Activated CD4-positive, CD25-positive, alpha-beta regulatory T cell treated with anti-CD3 and anti-CD28 coated beads, Interleukin-2, amount 50 U/mL, for 16 hours (primary cell): Measurements from ENCODE around the gene KLHL35.
A peak's percentile ranks its signal among the peaks of the same experiment; 100 is the strongest.
"Not testable (repeated sequence)": the region's sequence is repeated elsewhere in the genome, so short reads cannot be mapped to it uniquely, and the experiment has no call there.

ENCODE experiments used
- DNase-seq: peaks from one replicate; pipeline ENCODE4 v3.0.0-alpha.2; 2020; ENCODE audit warnings: low read depth, low spot score

The KLHL35 gene

DNA sequence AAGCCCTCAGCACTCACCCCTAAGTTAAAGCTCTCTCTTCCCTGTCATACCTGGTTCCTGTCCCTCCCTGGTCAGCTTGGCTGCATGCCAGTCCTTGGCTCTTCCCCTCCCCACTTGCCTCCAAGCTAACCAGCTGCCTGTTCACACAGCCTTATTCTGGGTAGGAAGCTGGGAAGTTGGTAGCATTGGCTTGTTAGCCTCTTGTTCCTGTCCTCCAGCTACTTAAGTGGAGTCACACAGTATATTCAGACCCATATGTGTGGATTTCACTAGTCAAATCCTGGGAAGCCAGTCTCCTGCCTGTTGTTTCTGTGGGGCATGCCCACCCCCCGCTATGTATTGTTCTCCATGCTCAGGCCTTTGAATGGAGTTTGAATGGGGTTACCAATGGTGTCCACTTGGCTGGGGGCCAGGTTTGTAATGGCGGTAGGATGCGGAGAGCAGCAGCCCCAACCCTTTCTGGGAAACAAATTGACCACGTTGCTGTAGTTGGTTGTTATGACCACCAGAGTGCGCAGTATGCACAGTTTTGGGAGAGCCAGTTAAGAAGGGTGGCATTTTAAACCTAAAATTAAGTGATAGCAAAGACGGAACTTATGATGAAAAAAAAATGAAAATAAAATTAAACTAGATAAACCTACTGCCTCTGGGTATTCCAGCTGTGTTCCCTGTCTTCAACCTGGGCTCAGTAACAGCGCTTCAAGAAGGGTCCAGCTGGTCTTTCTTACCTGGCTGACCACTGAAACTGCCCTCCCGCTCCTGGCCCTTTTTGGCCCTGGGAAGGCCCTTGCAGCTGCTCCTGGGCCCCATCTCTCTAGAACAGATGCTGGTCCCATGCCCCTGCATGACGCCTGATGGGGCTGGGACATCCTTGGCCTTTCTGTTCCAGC lies 44.4 kb downstream of the KLHL35 start:
- peak; percentile 52 for DNase-seq

- no peak for DNase-seq
Measured at GRCh38 chr11:75387736-75388294, 45.2 kb downstream of the KLHL35 start.

DNA sequence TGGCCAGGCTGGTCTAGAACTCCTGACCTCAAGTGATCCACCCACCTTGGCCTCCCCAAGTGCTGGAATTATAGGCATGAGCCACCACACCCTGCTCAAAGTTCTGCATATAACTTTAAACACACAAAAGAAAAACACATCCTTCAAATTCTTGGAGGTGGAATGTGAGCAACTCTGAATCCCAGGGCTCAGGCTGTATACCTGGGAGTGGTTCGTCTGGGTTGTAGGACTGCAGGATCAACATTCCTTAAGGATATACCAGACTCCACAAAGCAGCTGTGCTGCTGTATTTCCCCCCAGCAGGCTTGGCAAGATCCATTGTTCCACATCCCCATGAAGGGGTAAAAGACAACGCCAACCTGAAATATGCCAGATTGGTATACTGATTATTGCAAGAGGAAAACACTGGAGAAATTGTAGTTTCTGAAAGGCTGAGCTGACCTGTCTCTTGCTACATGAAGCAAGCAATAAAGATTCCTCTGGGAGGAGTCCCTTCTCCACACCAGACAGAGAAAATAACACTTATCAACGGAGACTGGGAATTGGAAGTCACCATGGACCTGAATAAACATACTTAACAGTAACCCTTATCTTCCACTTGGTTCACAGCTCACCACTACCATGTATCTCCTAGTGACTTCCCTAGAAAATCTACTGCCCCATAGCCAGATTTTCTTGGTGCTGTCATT lies 45.9 kb downstream of the KLHL35 start:
- no peak for DNase-seq

GRCh38 chr11:75384438-75385080 lies 48.4 kb downstream of the KLHL35 start:
- DNase-seq: peak; percentile 55

DNA sequence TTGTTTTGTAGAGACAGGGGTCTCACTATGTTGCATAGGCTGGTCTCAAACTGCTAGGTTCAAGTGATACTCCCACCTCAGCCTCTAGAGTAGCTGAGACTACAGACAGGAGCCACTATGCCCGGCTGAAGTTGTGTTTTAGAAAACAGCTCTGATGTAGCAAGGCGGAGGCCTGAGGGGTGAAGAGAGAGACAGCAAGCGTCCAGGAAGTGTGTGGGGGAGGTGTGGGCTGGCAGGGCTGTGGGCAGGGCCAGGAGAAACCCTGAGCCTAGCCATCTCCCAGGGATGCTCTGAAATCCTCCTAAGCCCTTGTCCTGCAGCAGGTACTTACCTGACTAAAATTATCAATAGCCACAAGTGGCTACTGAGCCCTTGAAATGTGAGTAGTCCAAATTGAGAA lies 49.8 kb downstream of the KLHL35 start:
- DNase-seq: no peak

GRCh38 chr11:75380716-75381420 lies 52.1 kb downstream of the KLHL35 start:
- no peak for DNase-seq

- DNase-seq: no peak
Measured at GRCh38 chr11:75380245-75380644, 52.8 kb downstream of the KLHL35 start.

DNA sequence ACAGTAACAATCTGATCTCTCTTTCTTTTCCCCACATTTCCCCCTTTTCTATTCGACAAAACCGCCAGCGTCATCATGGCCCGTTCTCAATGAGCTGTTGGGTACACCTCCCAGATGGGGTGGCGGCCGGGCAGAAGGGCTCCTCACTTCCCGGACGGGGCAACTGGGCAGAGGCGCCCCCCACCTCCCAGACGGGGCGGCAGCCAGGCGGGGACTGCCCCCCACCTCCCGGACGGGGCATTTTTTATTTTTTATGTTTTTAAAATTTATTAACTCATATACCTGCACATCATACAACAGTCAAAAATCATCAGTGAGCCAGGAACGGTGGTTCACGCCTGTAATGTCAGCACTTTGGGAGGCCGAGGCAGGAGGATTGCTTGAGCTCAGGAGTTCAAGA lies 54.2 kb downstream of the KLHL35 start:
- DNase-seq: not testable (repeated sequence)

GRCh38 chr11:75376175-75376574 lies 56.8 kb downstream of the KLHL35 start:
- no peak for DNase-seq

DNA sequence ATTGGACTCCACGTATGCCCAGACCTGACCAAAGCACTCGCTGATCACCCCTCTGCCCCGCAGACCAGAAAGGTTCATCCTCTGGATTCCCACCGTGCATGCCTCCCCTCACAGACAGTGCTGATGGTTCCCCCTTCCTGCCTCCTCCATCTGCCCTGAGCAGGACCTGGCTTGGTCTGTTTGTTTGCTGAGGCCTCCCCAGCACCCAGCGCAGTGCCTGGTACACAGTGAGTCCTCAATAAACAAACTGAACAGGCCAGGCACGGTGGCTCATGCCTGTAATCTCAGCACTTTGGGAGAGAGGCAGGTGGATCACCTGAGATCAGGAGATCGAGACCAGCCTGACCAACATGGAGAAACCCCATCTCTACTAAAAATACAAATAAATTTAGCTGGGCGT lies 57.4 kb downstream of the KLHL35 start:
- DNase-seq: no peak

DNA sequence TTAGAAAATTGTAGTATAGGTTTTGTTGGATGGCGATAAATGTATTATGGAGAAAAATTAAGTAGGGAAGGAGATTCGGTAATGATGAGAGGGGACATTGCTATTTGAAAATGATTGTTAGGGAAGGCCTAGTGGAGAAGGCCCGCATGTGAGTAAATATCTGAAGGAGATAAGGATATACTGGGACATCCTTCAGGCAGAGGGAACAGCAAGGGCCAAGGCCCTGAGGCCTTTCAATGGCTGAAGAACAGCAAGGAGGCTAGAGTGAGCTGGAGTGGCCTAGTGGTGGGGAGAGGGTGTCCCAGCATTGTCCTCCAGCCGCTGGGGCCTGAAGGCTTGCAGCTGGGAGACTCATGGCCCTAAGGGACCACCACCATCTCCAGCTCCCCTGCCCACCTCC lies 58.4 kb downstream of the KLHL35 start:
- no peak for DNase-seq

DNA sequence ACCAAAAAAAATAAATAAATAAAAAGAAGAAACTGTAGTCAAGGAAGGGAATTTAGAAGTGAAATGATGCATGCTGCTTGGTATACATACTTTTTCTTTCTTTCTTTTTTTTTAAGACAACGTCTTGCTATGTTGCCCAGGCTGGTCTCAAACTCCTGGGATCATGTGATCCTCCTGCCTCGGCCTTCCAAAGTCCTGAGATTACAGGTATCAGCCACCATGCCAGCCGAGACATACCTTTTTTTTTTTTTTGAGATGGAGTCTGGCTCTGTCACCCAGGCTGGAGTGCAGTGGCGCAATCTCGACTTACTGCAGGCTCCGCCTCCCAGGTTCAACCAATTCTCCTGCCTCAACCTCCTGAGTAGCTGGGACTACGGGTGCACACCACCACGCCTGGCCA lies 59.8 kb downstream of the KLHL35 start:
- DNase-seq: no peak
